Measurements from ENCODE around the gene ETV2. TPM values are rescaled to one million over a fixed set of nuclear protein-coding genes. Genes with fewer than 3 reads are reported as not detected.

ETV2 gene
- total and polyA plus RNA-seq, 9 donors, result 0.79 to 2.5 (median 1.6) TPM; not detected in 1

DNA sequence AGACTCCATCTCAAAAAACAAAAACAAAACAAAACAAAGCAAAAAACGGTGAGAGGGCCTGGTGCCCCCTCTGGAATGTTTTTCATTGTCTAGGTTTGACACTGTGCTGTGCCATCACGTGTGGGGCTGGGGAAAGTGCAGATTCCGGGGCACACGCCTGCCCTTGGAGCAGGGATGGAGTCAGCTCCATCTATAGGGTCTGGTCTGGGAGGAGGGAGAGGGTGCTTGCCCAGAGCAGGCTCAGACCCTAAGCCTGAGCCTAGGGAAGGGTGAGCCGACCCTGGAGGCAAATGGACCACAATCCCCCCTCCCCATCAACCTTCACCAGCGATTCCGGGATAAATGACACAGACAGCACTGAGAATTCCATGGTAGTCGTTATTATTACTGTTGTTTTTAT lies 51.9 kb downstream of the ETV2 start:
- 10 to 12% (median 11%) methylated on average over 8 of the region's 8 CpGs for WGBS, 3 donors
- intact Hi-C loops (cut with DNase I), result loop anchor here in 3 of 4 donors (5.0 to 10.0 kb wide), 3 partner anchors 124 to 241 kb away; partner anchors contain the start of gene LRFN3 (in 2 of the 3)
- DNase-seq, result no peak

DNA sequence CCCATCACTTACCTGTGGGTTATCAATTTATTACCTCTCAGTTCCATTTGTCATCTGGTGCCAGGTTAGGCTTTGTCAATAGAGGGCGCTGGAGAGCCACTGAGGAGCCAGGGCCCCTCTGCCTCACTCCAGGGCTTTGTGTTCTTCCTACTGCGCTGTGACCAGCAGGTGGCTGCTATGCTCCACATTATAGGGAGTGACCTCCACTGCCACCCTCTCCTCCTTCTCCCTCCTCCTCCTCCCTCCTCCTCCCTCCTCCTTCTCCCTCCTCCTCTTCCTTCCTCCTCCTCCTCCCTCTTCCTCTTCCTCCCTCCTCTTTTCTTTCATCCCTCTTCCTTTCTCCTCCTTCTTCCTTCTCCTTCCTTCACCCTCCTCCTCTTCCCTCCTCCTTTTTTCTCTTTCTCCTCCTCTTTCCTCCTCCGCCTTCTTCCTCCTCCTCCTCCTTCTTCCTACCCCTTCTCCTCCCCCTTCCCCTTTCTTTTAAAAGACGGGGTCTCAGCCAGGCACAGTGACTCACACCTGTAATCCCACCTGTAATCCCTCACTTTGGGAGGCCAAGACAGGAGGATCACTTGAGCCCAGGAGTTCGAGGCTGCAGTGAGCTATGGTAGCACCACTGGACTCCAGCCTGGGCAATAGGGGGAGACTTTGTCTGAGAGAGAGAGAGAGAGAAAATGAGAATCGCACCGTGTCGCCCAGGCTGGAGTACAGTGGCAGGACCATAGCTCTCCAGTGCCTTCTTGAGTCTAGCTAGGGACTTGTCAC lies 52.5 kb downstream of the ETV2 start:
- no peaks in the 10 kb centered on the region for H3K4me1 ChIP-seq (ENCODE audit: insufficient read depth)
- no peaks in the 10 kb centered on the region for H3K9me3 ChIP-seq
- H3K36me3 ChIP-seq, result no peaks in the 10 kb centered on the region
- H3K4me3 ChIP-seq, result no peak overlapping the region
- H3K27me3 ChIP-seq, result no peaks in the 10 kb centered on the region
- intact Hi-C loops (cut with DNase I), result loop anchor here (2.0 to 10.0 kb wide), 6 partner anchors 23 to 241 kb away; partner anchors contain the start of gene LRFN3 (in 2 of the 4)
- peak; percentile 77 to 88 (median 86) for DNase-seq
- TF ChIP-seq POLR2A (IDR thresholded peaks at IDR 0.05) (no peak), CTCF (IDR thresholded peaks at IDR 0.05) (peak; percentile 88 to 97 (median 96)), EP300 (IDR thresholded peaks at IDR 0.05) (no peak)
- H3K27ac ChIP-seq, result no peak overlapping the region
- WGBS, 3 donors, result 29 to 41% (median 29%) methylated on average over 8 of the region's 8 CpGs

More for the DNA sequence above, 51.9 kb downstream of the ETV2 start:
- Histone ChIP-seq H3K4me1 (ENCODE audit: insufficient read depth) (no peaks in the 10 kb centered on the region), H3K36me3 (no peaks in the 10 kb centered on the region), H3K4me3 (no peak overlapping the region), H3K9me3 (no peaks in the 10 kb centered on the region), H3K27ac (no peak overlapping the region), H3K27me3 (no peaks in the 10 kb centered on the region)
- TF ChIP-seq POLR2A (IDR thresholded peaks at IDR 0.05) (no peak), EP300 (IDR thresholded peaks at IDR 0.05) (no peak)

Other genes with a start within 250 kb of the ETV2 start
- gene FFAR2, start 193.5 kb upstream of the ETV2 start, total RNA-seq, result under 1 TPM in 2 of 7 donors, not detected in 5; 0.20 to 0.32 TPM
- under 1 TPM; 0.32 to 0.47 TPM for gene FFAR2, start 193.5 kb upstream of the ETV2 start, polyA plus RNA-seq
- gene KRTDAP, start 151.3 kb upstream of the ETV2 start, total RNA-seq, result 1 to 10 TPM in 1 of 7 donors, under 1 TPM in 4, not detected in 2; 0.54 to 1.6 (median 0.75) TPM
- gene KRTDAP, start 151.3 kb upstream of the ETV2 start, polyA plus RNA-seq, result not detected
- 100 to 1,000 TPM in 3 of 7 donors, 10 to 100 TPM in 4; 82.1 to 177 (median 98.4) TPM for gene DMKN, start 128.1 kb upstream of the ETV2 start, total RNA-seq
- gene DMKN, start 128.1 kb upstream of the ETV2 start, polyA plus RNA-seq, result 10 to 100 TPM; 58.3 to 59.0 TPM
- not detected for gene SBSN, start 113.4 kb upstream of the ETV2 start, total RNA-seq
- not detected for gene SBSN, start 113.4 kb upstream of the ETV2 start, polyA plus RNA-seq
- gene GAPDHS, start 108.3 kb upstream of the ETV2 start, total RNA-seq, result not detected
- not detected for gene GAPDHS, start 108.3 kb upstream of the ETV2 start, polyA plus RNA-seq
- 10 to 100 TPM; 61.4 to 87.7 (median 66.8) TPM for gene TMEM147, start 96.1 kb upstream of the ETV2 start, total RNA-seq
- 100 to 1,000 TPM in 1 of 2 donors, 10 to 100 TPM in 1; 80.9 to 105 TPM for gene TMEM147, start 96.1 kb upstream of the ETV2 start, polyA plus RNA-seq
- gene ATP4A, start 78.1 kb upstream of the ETV2 start, total RNA-seq, result not detected
- gene ATP4A, start 78.1 kb upstream of the ETV2 start, polyA plus RNA-seq, result under 1 TPM in 1 of 2 donors, not detected in 1; 0.02 TPM
- not detected for gene PMIS2, start 55.6 kb upstream of the ETV2 start, total RNA-seq
- gene PMIS2, start 55.6 kb upstream of the ETV2 start, polyA plus RNA-seq, result not detected
- 10 to 100 TPM; 10.6 to 24.5 (median 19.5) TPM for gene HAUS5, start 29.0 kb upstream of the ETV2 start, total RNA-seq
- gene HAUS5, start 29.0 kb upstream of the ETV2 start, polyA plus RNA-seq, result 10 to 100 TPM in 1 of 2 donors, 1 to 10 TPM in 1; 8.8 to 14.8 TPM
- gene RBM42, start 12.7 kb upstream of the ETV2 start, total RNA-seq, result 10 to 100 TPM; 43.0 to 90.4 (median 78.1) TPM
- gene RBM42, start 12.7 kb upstream of the ETV2 start, polyA plus RNA-seq, result 10 to 100 TPM in 1 of 2 donors, 1 to 10 TPM in 1; 6.1 to 68.0 TPM
- 100 to 1,000 TPM; 181 to 320 (median 243) TPM for gene COX6B1, start 6.6 kb downstream of the ETV2 start, total RNA-seq
- 100 to 1,000 TPM; 466 to 601 TPM for gene COX6B1, start 6.6 kb downstream of the ETV2 start, polyA plus RNA-seq
- not detected for gene UPK1A, start 24.8 kb downstream of the ETV2 start, total RNA-seq
- under 1 TPM; 0.06 to 0.20 TPM for gene UPK1A, start 24.8 kb downstream of the ETV2 start, polyA plus RNA-seq
- gene ZBTB32, start 62.8 kb downstream of the ETV2 start, total RNA-seq, result under 1 TPM in 1 of 7 donors, not detected in 6; 0.41 TPM
- gene ZBTB32, start 62.8 kb downstream of the ETV2 start, polyA plus RNA-seq, result not detected
- 10 to 100 TPM; 13.0 to 53.7 (median 38.4) TPM for gene KMT2B, start 76.3 kb downstream of the ETV2 start, total RNA-seq
- gene KMT2B, start 76.3 kb downstream of the ETV2 start, polyA plus RNA-seq, result 10 to 100 TPM in 1 of 2 donors, 1 to 10 TPM in 1; 8.8 to 27.2 TPM
- gene IGFLR1, start 100.7 kb downstream of the ETV2 start, total RNA-seq, result 10 to 100 TPM in 3 of 7 donors, 1 to 10 TPM in 4; 3.6 to 12.8 (median 7.6) TPM
- gene IGFLR1, start 100.7 kb downstream of the ETV2 start, polyA plus RNA-seq, result 1 to 10 TPM in 1 of 2 donors, under 1 TPM in 1; 0.93 to 9.0 TPM
- gene U2AF1L4, start 103.7 kb downstream of the ETV2 start, total RNA-seq, result 10 to 100 TPM; 16.7 to 37.5 (median 25.6) TPM
- 10 to 100 TPM; 16.7 to 37.7 TPM for gene U2AF1L4, start 103.7 kb downstream of the ETV2 start, polyA plus RNA-seq
- 10 to 100 TPM; 23.4 to 90.4 (median 44.9) TPM for gene PSENEN, start 103.9 kb downstream of the ETV2 start, total RNA-seq
- gene PSENEN, start 103.9 kb downstream of the ETV2 start, polyA plus RNA-seq, result 10 to 100 TPM; 34.0 to 44.6 TPM
- 10 to 100 TPM; 14.5 to 25.6 (median 19.1) TPM for gene LIN37, start 106.8 kb downstream of the ETV2 start, total RNA-seq
- gene LIN37, start 106.8 kb downstream of the ETV2 start, polyA plus RNA-seq, result 10 to 100 TPM in 1 of 2 donors, 1 to 10 TPM in 1; 9.8 to 24.1 TPM
- gene HSPB6, start 115.3 kb downstream of the ETV2 start, total RNA-seq, result 100 to 1,000 TPM in 6 of 7 donors, 10 to 100 TPM in 1; 44.9 to 276 (median 232) TPM
- 100 to 1,000 TPM; 101 to 434 TPM for gene HSPB6, start 115.3 kb downstream of the ETV2 start, polyA plus RNA-seq
- 10 to 100 TPM in 5 of 7 donors, 1 to 10 TPM in 2; 3.3 to 59.0 (median 32.0) TPM for gene PROSER3, start 116.4 kb downstream of the ETV2 start, total RNA-seq
- gene PROSER3, start 116.4 kb downstream of the ETV2 start, polyA plus RNA-seq, result 10 to 100 TPM; 12.6 to 12.9 TPM
- 10 to 100 TPM; 14.7 to 52.7 (median 46.1) TPM for gene ARHGAP33, start 133.8 kb downstream of the ETV2 start, total RNA-seq
- 10 to 100 TPM in 1 of 2 donors, under 1 TPM in 1; 0.95 to 18.5 TPM for gene ARHGAP33, start 133.8 kb downstream of the ETV2 start, polyA plus RNA-seq
- gene PRODH2, start 171.1 kb downstream of the ETV2 start, total RNA-seq, result under 1 TPM in 1 of 7 donors, not detected in 6; 0.41 TPM
- not detected for gene PRODH2, start 171.1 kb downstream of the ETV2 start, polyA plus RNA-seq
- gene NPHS1, start 210.8 kb downstream of the ETV2 start, total RNA-seq, result 1 to 10 TPM in 1 of 7 donors, under 1 TPM in 1, not detected in 5; 0.12 to 1.0 TPM
- under 1 TPM in 1 of 2 donors, not detected in 1; 0.01 TPM for gene NPHS1, start 210.8 kb downstream of the ETV2 start, polyA plus RNA-seq
- gene KIRREL2, start 215.2 kb downstream of the ETV2 start, total RNA-seq, result under 1 TPM in 2 of 7 donors, not detected in 5; 0.12 to 0.15 TPM
- under 1 TPM; 0.02 to 0.05 TPM for gene KIRREL2, start 215.2 kb downstream of the ETV2 start, polyA plus RNA-seq
- 10 to 100 TPM in 1 of 7 donors, 1 to 10 TPM in 3, under 1 TPM in 3; 0.55 to 10.1 (median 1.5) TPM for gene APLP1, start 226.8 kb downstream of the ETV2 start, total RNA-seq
- 1 to 10 TPM; 1.6 to 3.0 TPM for gene APLP1, start 226.8 kb downstream of the ETV2 start, polyA plus RNA-seq

All from ovary (tissue), 9 donors.